Psoas muscle (tissue), 8 donors: ENCODE results near the gene MTMR12. TPM values are rescaled to one million over a fixed set of nuclear protein-coding genes. Genes with fewer than 3 reads are reported as not detected.
"Not testable (repeated sequence)": the region's sequence is repeated elsewhere in the genome, so short reads cannot be mapped to it uniquely, and the experiment has no call there.

Experiments
- ATAC-seq, 4 donors: fragments of 200-7000 bp; cut with Tn5 transposase; one replicate each; pipeline ENCODE4 v1.9.1; 2020; ENCODE audit warnings: moderate library complexity in 3 of 4, mild to moderate bottlenecking in 2 of 4
- DNase-seq, 2 donors: peaks; one replicate each; pipeline ENCODE4 v3.0.0-alpha.2; 2020
- H3K27ac ChIP-seq: fragments of 200-600 bp; one replicate; pipeline ENCODE4 v1.8.0; 2022
- H3K27me3 ChIP-seq, 3 donors: fragments of 200-600 bp in 1 of 3; one replicate each; pipeline versions ENCODE4 v1.6.1 to v1.8.0; 2013 to 2022; ENCODE audit warnings: low read length in 2 of 3, mild to moderate bottlenecking in 2 of 3, moderate library complexity in 1 of 3; ENCODE audit not compliant: insufficient read depth in 3 of 3
- H3K36me3 ChIP-seq, 2 donors: fragments of 200-600 bp in 1 of 2; one replicate each; pipeline versions ENCODE4 v1.6.1 to v1.8.0; 2013 to 2022; ENCODE audit warnings: low read depth in 1 of 2, mild to moderate bottlenecking in 1 of 2, moderate library complexity in 1 of 2; ENCODE audit not compliant: insufficient read depth in 1 of 2
- H3K4me1 ChIP-seq: fragments of 200-600 bp; one replicate; pipeline ENCODE4 v1.8.0; 2022
- H3K4me3 ChIP-seq: fragments of 200-600 bp; one replicate; pipeline ENCODE4 v1.8.0; 2022; ENCODE audit warnings: mild to moderate bottlenecking
- H3K9me3 ChIP-seq: fragments of 200-600 bp; one replicate; pipeline ENCODE4 v1.8.0; 2022
- WGBS, 3 donors: extraction: QIAGEN DNeasy Blood & Tissue Kit; methylation state at CpG; one replicate each; pipeline versions ENCODE4 v1.1.6 to v1.1.7; 2013; 5-methylcytosine and 5-hydroxymethylcytosine counted together
- intact Hi-C, 2 donors: fragments of 100-400 bp; cut with DNase I; formaldehyde crosslinking; loops; one replicate each; pipeline versions ENCODE4 v1.11.0 to v1.14.2; 2022
- polyA plus RNA-seq, 3 donors: library from polyadenylated mRNA; stranded (reverse); fragments of 200-250 nt; gene quantifications; one replicate each; pipeline ENCODE4 v1.2.3, GENCODE V29; 2013
- total RNA-seq, 4 donors: library from RNA; stranded (reverse); fragmentation: NEBNext Ultra II Directional in 2 of 4; extraction: Animal tissue kit (Norgen Biotek cat#: 25700) in 2 of 4; gene quantifications; one replicate each; pipeline versions ENCODE4 v1.2.1 to v1.2.4, GENCODE V29; 2021 to 2023
- TF ChIP-seq, protein P1 (sequence below): fragments of 200-600 bp; IDR thresholded peaks from one replicate; pipeline ENCODE4 v1.8.0; 2022; ENCODE audit warnings: antibody characterized with exemption
- donor health status: healthy with polysubstance abuse.
- donor health status: DM: no; HTN: no; CAD: no; lungs with moderate emphysema.
- donor health status: Bipolar disorder and iron deficiency.
- donor health status: healthy.
- donor health status: DM: yes; HTN: yes; CAD: no.
- donor health status: DM: no; HTN: no; CAD: no.
- donor health status: DM: no; HTN: no; CAD: no.
- donor health status: DM: yes; HTN: yes; CAD: no.

MTMR12 gene
- total and polyA plus RNA-seq, 7 donors, result 2.4 to 8.9 (median 8.2) TPM

DNA sequence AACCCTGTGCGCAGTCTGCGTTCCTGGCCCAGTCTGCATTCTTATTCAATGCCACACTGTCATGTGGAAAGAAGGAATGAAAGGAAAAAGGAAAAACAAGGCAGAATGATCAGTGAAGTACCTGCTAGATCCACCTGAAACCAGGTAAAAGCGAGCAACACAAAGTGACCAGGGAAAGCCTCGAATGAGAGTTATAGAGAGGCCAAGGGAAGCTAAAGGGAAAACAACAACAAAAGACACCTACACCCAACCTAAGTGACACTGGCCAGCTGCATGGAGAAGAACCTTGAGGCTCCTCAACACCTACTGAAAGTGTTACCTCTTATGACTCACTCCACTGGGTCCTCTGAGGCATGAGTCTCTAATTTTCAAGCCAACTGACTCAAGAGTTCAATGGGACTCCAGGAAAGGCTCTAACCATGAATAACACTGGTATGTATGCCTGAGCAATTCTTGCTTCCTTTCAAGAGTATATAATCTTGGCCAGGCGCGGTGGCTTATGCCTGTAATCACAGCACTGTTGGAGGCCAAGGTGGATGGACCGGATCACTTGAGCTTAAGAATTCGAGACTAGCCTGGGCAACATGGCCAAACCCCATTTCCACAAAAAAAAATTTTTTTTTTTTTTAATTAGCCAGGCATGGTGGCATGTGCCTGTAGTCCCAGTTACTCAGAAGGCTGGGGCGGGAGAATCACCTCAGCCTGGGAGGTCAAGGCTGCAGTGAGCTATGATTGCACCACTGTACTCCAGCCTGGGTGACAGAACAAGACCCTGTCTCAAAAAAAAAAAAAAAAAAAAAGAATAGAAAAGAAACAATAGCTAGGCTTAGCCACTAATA is 29.0 kb downstream of the MTMR12 start:
- intact Hi-C loops, result no loop called here
- Histone ChIP-seq H3K4me3 (no peak overlapping the region), H3K9me3 (no peaks in the 10 kb centered on the region), H3K27me3 (no peaks in the 10 kb centered on the region), H3K4me1 (peaks cover 15% of the 10 kb centered on the region), H3K27ac (no peak overlapping the region), H3K36me3 (no peaks in the 10 kb centered on the region)
- TF ChIP-seq, protein P1, sequence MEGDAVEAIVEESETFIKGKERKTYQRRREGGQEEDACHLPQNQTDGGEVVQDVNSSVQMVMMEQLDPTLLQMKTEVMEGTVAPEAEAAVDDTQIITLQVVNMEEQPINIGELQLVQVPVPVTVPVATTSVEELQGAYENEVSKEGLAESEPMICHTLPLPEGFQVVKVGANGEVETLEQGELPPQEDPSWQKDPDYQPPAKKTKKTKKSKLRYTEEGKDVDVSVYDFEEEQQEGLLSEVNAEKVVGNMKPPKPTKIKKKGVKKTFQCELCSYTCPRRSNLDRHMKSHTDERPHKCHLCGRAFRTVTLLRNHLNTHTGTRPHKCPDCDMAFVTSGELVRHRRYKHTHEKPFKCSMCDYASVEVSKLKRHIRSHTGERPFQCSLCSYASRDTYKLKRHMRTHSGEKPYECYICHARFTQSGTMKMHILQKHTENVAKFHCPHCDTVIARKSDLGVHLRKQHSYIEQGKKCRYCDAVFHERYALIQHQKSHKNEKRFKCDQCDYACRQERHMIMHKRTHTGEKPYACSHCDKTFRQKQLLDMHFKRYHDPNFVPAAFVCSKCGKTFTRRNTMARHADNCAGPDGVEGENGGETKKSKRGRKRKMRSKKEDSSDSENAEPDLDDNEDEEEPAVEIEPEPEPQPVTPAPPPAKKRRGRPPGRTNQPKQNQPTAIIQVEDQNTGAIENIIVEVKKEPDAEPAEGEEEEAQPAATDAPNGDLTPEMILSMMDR, result no peak
- peak; percentile 56 to 88 (median 72) for ATAC-seq
- no peak for DNase-seq
- 90 to 92% (median 91%) methylated on average over 9 of the region's 9 CpGs for WGBS, 3 donors

- peaks cover 20% of the 10 kb centered on the region for H3K4me1 ChIP-seq
- intact Hi-C loops, result no loop called here
- H3K4me3 ChIP-seq, result no peak overlapping the region
- TF ChIP-seq, protein P1, result no peak
- ATAC-seq (no peak), DNase-seq (no peak)
- no peak overlapping the region for H3K27ac ChIP-seq
- H3K9me3 ChIP-seq, result no peaks in the 10 kb centered on the region
- WGBS, 3 donors, result 41 to 85% (median 47%) methylated on average over 1 of the region's 1 CpG
- H3K36me3 ChIP-seq, result no peaks in the 10 kb centered on the region
- H3K27me3 ChIP-seq, result no peaks in the 10 kb centered on the region
Measured at GRCh38 chr5:32283061-32283460, 29.7 kb downstream of the MTMR12 start.

GRCh38 chr5:32282633-32283032 is 30.1 kb downstream of the MTMR12 start:
- Histone ChIP-seq H3K4me1 (peaks cover 24% of the 10 kb centered on the region), H3K27ac (no peak overlapping the region), H3K4me3 (no peak overlapping the region), H3K36me3 (no peaks in the 10 kb centered on the region), H3K27me3 (no peaks in the 10 kb centered on the region), H3K9me3 (no peaks in the 10 kb centered on the region)
- intact Hi-C loops, result no loop called here
- TF ChIP-seq, protein P1, result no peak
- 93 to 95% (median 94%) methylated on average over 6 of the region's 6 CpGs for WGBS, 3 donors
- ATAC-seq (no peak), DNase-seq (no peak)

DNA sequence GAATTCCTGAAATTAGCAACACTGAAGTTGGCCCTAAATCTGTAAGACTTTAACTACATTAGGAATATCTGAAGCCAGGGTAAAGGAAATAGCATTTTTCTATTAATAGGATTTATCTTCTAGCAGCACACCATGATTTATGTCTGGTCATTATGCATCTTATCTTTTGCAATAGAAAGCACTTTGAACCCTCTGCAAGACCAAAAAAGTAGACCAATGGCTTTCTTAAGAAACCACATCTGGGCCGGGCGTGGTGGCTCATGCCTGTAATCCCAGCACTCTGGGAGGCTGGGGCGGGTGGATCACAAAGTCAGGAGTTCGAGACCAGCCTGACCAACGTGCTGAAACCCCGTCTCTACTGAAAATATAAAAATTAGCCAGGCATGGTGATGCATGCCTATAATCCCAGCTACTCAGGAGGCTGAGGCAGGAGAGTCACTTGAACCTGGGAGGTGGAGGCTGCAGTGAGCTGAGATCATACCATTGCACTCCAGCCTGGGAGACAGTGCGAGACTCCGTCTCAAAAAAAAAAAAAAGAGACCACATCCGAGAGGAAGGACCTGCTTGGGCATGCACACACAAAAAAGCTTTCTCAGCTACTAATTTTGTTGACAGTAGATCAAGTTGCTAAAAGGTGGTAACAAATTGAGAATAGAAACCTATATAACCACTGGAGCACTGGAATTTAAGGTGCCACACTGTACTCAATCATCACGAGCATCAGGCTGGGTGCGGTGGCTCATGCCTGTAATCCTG is 31.2 kb downstream of the MTMR12 start:
- H3K4me3 ChIP-seq, intact Hi-C loops, H3K27ac ChIP-seq, H3K27me3 ChIP-seq, DNase-seq, ATAC-seq, H3K9me3 ChIP-seq, H3K36me3 ChIP-seq: not testable (repeated sequence)
- WGBS, 3 donors, result 96 to 99% (median 97%) methylated on average over 11 of the region's 11 CpGs
- H3K4me1 ChIP-seq, result peaks cover 26% of the 10 kb centered on the region

DNA sequence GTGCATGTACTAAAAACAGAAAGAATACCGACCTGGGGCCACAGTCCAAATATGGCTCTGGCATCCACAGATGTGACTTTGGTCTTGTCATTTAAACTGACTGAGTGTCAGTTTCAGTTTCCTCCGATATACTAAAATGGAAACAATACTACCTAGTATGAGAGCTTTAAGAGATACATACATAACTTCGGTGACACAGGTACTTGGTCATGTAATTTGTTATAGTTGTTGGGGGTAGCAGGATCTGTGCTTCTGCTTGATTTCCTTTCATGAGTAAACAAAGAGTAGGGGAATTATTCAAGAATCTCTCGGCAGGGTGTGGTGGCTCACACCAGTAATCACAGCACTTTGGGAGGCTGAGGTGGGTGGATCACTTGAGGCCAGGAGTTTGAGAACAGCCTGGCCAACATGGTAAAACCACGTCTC is 32.1 kb downstream of the MTMR12 start:
- peaks cover 23% of the 10 kb centered on the region for H3K4me1 ChIP-seq
- 38 to 60% (median 40%) methylated on average over 5 of the region's 5 CpGs for WGBS, 3 donors
- intact Hi-C loops, result no loop called here
- TF ChIP-seq, protein P1, result no peak
- ATAC-seq, result no peak
- H3K9me3 ChIP-seq, result no peaks in the 10 kb centered on the region
- no peak overlapping the region for H3K27ac ChIP-seq
- no peak overlapping the region for H3K4me3 ChIP-seq
- no peaks in the 10 kb centered on the region for H3K27me3 ChIP-seq
- H3K36me3 ChIP-seq, result peaks cover 0 to 3% of the 10 kb centered on the region in 2 donors
- no peak for DNase-seq
